GM23338 (cell line): ENCODE measurements around the gene GNB1. TPM values are rescaled to one million over a fixed set of nuclear protein-coding genes. Genes with fewer than 3 reads are reported as not detected.

Source experiments
- ATAC-seq: fragments of 200-7000 bp; cut with Tn5 transposase; 3 replicates; pipeline ENCODE4 v1.9.1; 2020
- DNase-seq: peaks from one replicate; pipeline ENCODE4 v3.0.0-alpha.2; 2015; ENCODE audit warnings: low spot score
- H2AFZ ChIP-seq: fragments of 200-600 bp; sonication (generic); 2 replicates; pipeline ENCODE4 v1.8.0; 2016; ENCODE audit warnings: antibody characterized with exemption, mild to moderate bottlenecking, moderate library complexity
- H3F3A ChIP-seq: fragments of 200-600 bp; sonication (generic); replicated peaks from 2 replicates; pipeline ENCODE4 v1.8.0; 2017; ENCODE audit warnings: antibody characterized with exemption, mixed run types, low read depth
- H3K27ac ChIP-seq: fragments of 200-600 bp; sonication (generic); 2 replicates; pipeline ENCODE4 v1.6.1; 2016; ENCODE audit warnings: low read depth
- H3K27me3 ChIP-seq: fragments of 200-600 bp; sonication (generic); 2 replicates; pipeline ENCODE4 v1.8.0; 2016; ENCODE audit warnings: mild to moderate bottlenecking, mixed run types, moderate library complexity; ENCODE audit not compliant: insufficient read depth
- H3K36me3 ChIP-seq: fragments of 200-600 bp; sonication (generic); 2 replicates; pipeline ENCODE4 v1.8.0; 2016; ENCODE audit warnings: mild to moderate bottlenecking; ENCODE audit not compliant: insufficient read depth
- H3K4me1 ChIP-seq: fragments of 200-600 bp; sonication (generic); 2 replicates; pipeline ENCODE4 v1.8.0; 2016; ENCODE audit warnings: mild to moderate bottlenecking, moderate library complexity; ENCODE audit not compliant: insufficient read depth
- H3K4me2 ChIP-seq: fragments of 200-600 bp; sonication (generic); 2 replicates; pipeline ENCODE4 v1.7.1; 2017; ENCODE audit warnings: mixed run types
- H3K4me3 ChIP-seq: fragments of 200-600 bp; sonication (generic); 2 replicates; pipeline ENCODE4 v1.6.1; 2016; ENCODE audit warnings: mixed run types
- H3K79me2 ChIP-seq: fragments of 200-600 bp; sonication (generic); replicated peaks from 2 replicates; pipeline ENCODE4 v1.8.0; 2017; ENCODE audit warnings: mild to moderate bottlenecking; ENCODE audit not compliant: insufficient read depth
- H3K9me2 ChIP-seq: fragments of 200-600 bp; sonication (generic); 2 replicates; pipeline ENCODE4 v1.8.0; 2017; ENCODE audit not compliant: insufficient read depth
- H4K20me1 ChIP-seq: fragments of 200-600 bp; sonication (generic); replicated peaks from 2 replicates; pipeline ENCODE4 v1.8.0; 2017; ENCODE audit warnings: mild to moderate bottlenecking; ENCODE audit not compliant: insufficient read depth
- H3K27ac Mint-ChIP-seq: 2 replicates; pipeline ENCODE4 v1.8.0; 2020; ENCODE audit warnings: inconsistent platforms, mild to moderate bottlenecking, moderate library complexity, mixed read lengths
- H3K27me3 Mint-ChIP-seq: 3 replicates; pipeline ENCODE4 v1.8.0; 2022; ENCODE audit warnings: low read depth, mild to moderate bottlenecking, moderate library complexity, mixed read lengths, inconsistent platforms; ENCODE audit not compliant: insufficient read depth, poor library complexity
- H3K36me3 Mint-ChIP-seq: 3 replicates; pipeline ENCODE4 v1.8.0; 2021; ENCODE audit warnings: low read depth, mild to moderate bottlenecking, inconsistent platforms, moderate library complexity, mixed read lengths
- H3K4me1 Mint-ChIP-seq: 3 replicates; pipeline ENCODE4 v1.8.0; 2020; ENCODE audit warnings: mild to moderate bottlenecking, inconsistent platforms, mixed read lengths
- H3K4me3 Mint-ChIP-seq: 3 replicates; pipeline ENCODE4 v1.8.0; 2021; ENCODE audit warnings: moderate library complexity, mild to moderate bottlenecking, inconsistent platforms, mixed read lengths
- H3K9me3 Mint-ChIP-seq: 3 replicates; pipeline ENCODE4 v1.8.0; 2020; ENCODE audit warnings: moderate library complexity, mild to moderate bottlenecking, inconsistent platforms, mixed read lengths
- CREB1 ChIP-seq: fragments of 250-450 bp; sonication (Bioruptor Pico); IDR thresholded peaks from 2 replicates; pipeline ENCODE4 v1.5.0; 2020; ENCODE audit warnings: low read depth, mild to moderate bottlenecking, moderate library complexity
- EZH2 ChIP-seq: fragments of 200-600 bp; sonication (generic); IDR thresholded peaks from one replicate; pipeline ENCODE4 v1.8.0; 2017; ENCODE audit warnings: antibody characterized with exemption, mild to moderate bottlenecking, low read depth; ENCODE audit not compliant: unreplicated experiment
- EZH2phosphoT487 ChIP-seq: fragments of 200-600 bp; sonication (generic); IDR thresholded peaks from one replicate; pipeline ENCODE4 v1.8.1; 2018; ENCODE audit warnings: antibody characterized with exemption; ENCODE audit not compliant: unreplicated experiment
- JUNB ChIP-seq: IDR thresholded peaks from one replicate; pipeline ENCODE4 v1.6.1; 2016; ENCODE audit warnings: antibody characterized with exemption; ENCODE audit not compliant: unreplicated experiment
- NANOG ChIP-seq: IDR thresholded peaks from 2 replicates; pipeline ENCODE4 v1.6.1; 2016; ENCODE audit warnings: antibody characterized with exemption, borderline replicate concordance
- POLR2AphosphoS5 ChIP-seq: IDR thresholded peaks from 2 replicates; pipeline ENCODE4 v1.6.1; 2016; ENCODE audit warnings: antibody characterized with exemption, low read depth
- STAT1 ChIP-seq: IDR thresholded peaks from one replicate; pipeline ENCODE4 v1.6.1; 2016; ENCODE audit warnings: antibody characterized with exemption; ENCODE audit not compliant: unreplicated experiment
- ZNF114 ChIP-seq: fragments of 250-450 bp; sonication (Bioruptor Pico); IDR thresholded peaks from 2 replicates; pipeline ENCODE4 v1.5.0; 2020; ENCODE audit warnings: mild to moderate bottlenecking, moderate library complexity
- ZNF331 ChIP-seq: fragments of 250-450 bp; sonication (Bioruptor Pico); IDR thresholded peaks from 2 replicates; pipeline ENCODE4 v1.5.0; 2020; ENCODE audit warnings: low read depth, mild to moderate bottlenecking, moderate library complexity
- polyA plus RNA-seq: library from polyadenylated mRNA; unstranded; fragments of >200 nt; fragmentation: Nextera tagmentation; extraction: Ambion mirVana; gene quantifications from 2 replicates; pipeline ENCODE4 v1.2.1, GENCODE V29; 2016
- total RNA-seq: library from RNA; depleted of rRNA; stranded (reverse); fragments of >200 nt; shearing (Covaris generic); gene quantifications from 2 replicates; pipeline ENCODE4 v1.2.3, GENCODE V29; 2014
- TF ChIP-seq, protein P1 (sequence below): IDR thresholded peaks from 2 replicates; pipeline ENCODE4 v1.6.1; 2016; ENCODE audit warnings: antibody characterized with exemption
- TF ChIP-seq, protein P2 (sequence below), 2 experiments: fragments of 200-600 bp in 1 of 2; sonication (generic) in 1 of 2; conservative IDR thresholded peaks; 2 replicates each; pipeline versions ENCODE4 v1.5.1 to v1.6.1; 2016 to 2017; ENCODE audit warnings: antibody characterized with exemption in 2 of 2, low read depth in 2 of 2, mild to moderate bottlenecking in 2 of 2, moderate library complexity in 1 of 2
- TF ChIP-seq, protein P3 (sequence below): IDR thresholded peaks from one replicate; pipeline ENCODE4 v1.6.1; 2018; ENCODE audit warnings: antibody characterized with exemption; ENCODE audit not compliant: unreplicated experiment
- TF ChIP-seq, protein P4 (sequence below): fragments of 250-450 bp; sonication (Bioruptor Pico); IDR thresholded peaks from 2 replicates; pipeline ENCODE4 v1.5.0; 2020; ENCODE audit warnings: mild to moderate bottlenecking, moderate library complexity

The GNB1 gene
- total and polyA plus RNA-seq, 2 experiments from 2014 or later: 65.4 to 138 TPM

DNA sequence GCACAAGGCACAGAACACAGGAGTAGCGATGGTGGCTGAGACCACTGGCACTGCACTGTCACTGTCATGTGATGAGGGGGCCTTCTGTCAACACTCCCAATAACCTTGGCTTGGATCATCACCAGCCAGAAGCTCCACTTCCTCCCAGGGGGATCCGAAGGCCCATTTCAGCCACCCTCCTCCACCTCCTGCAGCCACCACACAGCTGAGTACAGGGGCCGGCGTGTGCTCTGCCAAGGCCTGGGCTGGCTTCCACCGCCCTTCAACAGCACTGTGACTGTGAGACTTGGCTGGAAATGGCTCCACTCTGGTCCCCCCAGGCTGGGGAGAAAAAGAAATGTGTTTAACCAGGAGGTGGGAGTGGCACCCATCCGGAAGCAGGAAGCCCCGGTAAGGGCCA lies 102.8 kb downstream of the GNB1 start:
- peaks cover 41% of the 10 kb centered on the region for H3F3A ChIP-seq
- H3K4me2 ChIP-seq: no peak overlapping the region
- H4K20me1 ChIP-seq: peaks cover 18% of the 10 kb centered on the region
- ATAC-seq: no peak
- H3K27ac Mint-ChIP-seq: no peak overlapping the region
- H3K9me2 ChIP-seq: no peaks in the 10 kb centered on the region
- H3K79me2 ChIP-seq: peaks cover 7% of the 10 kb centered on the region; the same call in 1 of the 2 replicates
- H3K27me3 Mint-ChIP-seq: peaks cover 15% of the 10 kb centered on the region
- H3K4me1 Mint-ChIP-seq: peaks cover 12% of the 10 kb centered on the region
- no peaks in the 10 kb centered on the region for H3K9me3 Mint-ChIP-seq
- H3K36me3 Mint-ChIP-seq: peaks cover 84% of the 10 kb centered on the region
- no peak for DNase-seq
- H3K4me1 ChIP-seq: peaks cover 5% of the 10 kb centered on the region
- H3K27me3 ChIP-seq: no peaks in the 10 kb centered on the region
- no peak overlapping the region for H3K4me3 Mint-ChIP-seq
- no peak overlapping the region for H3K27ac ChIP-seq
- TF ChIP-seq, protein P1, sequence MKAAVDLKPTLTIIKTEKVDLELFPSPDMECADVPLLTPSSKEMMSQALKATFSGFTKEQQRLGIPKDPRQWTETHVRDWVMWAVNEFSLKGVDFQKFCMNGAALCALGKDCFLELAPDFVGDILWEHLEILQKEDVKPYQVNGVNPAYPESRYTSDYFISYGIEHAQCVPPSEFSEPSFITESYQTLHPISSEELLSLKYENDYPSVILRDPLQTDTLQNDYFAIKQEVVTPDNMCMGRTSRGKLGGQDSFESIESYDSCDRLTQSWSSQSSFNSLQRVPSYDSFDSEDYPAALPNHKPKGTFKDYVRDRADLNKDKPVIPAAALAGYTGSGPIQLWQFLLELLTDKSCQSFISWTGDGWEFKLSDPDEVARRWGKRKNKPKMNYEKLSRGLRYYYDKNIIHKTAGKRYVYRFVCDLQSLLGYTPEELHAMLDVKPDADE: no peak
- TF ChIP-seq JUNB (no peak), ZNF114 (CRISPR knock-in tag) (no peak), STAT1 (no peak), CREB1 (CRISPR knock-in tag) (no peak), EZH2 (no peak), ZNF331 (CRISPR knock-in tag) (no peak), EZH2phosphoT487 (no peak), NANOG (no peak), POLR2AphosphoS5 (no peak)
- TF ChIP-seq, protein P2, sequence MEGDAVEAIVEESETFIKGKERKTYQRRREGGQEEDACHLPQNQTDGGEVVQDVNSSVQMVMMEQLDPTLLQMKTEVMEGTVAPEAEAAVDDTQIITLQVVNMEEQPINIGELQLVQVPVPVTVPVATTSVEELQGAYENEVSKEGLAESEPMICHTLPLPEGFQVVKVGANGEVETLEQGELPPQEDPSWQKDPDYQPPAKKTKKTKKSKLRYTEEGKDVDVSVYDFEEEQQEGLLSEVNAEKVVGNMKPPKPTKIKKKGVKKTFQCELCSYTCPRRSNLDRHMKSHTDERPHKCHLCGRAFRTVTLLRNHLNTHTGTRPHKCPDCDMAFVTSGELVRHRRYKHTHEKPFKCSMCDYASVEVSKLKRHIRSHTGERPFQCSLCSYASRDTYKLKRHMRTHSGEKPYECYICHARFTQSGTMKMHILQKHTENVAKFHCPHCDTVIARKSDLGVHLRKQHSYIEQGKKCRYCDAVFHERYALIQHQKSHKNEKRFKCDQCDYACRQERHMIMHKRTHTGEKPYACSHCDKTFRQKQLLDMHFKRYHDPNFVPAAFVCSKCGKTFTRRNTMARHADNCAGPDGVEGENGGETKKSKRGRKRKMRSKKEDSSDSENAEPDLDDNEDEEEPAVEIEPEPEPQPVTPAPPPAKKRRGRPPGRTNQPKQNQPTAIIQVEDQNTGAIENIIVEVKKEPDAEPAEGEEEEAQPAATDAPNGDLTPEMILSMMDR (conservative IDR thresholded peaks at IDR 0.05; ENCODE audit: low read depth in 2 of 2): no peak
- TF ChIP-seq, protein P3, sequence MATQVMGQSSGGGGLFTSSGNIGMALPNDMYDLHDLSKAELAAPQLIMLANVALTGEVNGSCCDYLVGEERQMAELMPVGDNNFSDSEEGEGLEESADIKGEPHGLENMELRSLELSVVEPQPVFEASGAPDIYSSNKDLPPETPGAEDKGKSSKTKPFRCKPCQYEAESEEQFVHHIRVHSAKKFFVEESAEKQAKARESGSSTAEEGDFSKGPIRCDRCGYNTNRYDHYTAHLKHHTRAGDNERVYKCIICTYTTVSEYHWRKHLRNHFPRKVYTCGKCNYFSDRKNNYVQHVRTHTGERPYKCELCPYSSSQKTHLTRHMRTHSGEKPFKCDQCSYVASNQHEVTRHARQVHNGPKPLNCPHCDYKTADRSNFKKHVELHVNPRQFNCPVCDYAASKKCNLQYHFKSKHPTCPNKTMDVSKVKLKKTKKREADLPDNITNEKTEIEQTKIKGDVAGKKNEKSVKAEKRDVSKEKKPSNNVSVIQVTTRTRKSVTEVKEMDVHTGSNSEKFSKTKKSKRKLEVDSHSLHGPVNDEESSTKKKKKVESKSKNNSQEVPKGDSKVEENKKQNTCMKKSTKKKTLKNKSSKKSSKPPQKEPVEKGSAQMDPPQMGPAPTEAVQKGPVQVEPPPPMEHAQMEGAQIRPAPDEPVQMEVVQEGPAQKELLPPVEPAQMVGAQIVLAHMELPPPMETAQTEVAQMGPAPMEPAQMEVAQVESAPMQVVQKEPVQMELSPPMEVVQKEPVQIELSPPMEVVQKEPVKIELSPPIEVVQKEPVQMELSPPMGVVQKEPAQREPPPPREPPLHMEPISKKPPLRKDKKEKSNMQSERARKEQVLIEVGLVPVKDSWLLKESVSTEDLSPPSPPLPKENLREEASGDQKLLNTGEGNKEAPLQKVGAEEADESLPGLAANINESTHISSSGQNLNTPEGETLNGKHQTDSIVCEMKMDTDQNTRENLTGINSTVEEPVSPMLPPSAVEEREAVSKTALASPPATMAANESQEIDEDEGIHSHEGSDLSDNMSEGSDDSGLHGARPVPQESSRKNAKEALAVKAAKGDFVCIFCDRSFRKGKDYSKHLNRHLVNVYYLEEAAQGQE: no peak
- TF ChIP-seq, protein P4, sequence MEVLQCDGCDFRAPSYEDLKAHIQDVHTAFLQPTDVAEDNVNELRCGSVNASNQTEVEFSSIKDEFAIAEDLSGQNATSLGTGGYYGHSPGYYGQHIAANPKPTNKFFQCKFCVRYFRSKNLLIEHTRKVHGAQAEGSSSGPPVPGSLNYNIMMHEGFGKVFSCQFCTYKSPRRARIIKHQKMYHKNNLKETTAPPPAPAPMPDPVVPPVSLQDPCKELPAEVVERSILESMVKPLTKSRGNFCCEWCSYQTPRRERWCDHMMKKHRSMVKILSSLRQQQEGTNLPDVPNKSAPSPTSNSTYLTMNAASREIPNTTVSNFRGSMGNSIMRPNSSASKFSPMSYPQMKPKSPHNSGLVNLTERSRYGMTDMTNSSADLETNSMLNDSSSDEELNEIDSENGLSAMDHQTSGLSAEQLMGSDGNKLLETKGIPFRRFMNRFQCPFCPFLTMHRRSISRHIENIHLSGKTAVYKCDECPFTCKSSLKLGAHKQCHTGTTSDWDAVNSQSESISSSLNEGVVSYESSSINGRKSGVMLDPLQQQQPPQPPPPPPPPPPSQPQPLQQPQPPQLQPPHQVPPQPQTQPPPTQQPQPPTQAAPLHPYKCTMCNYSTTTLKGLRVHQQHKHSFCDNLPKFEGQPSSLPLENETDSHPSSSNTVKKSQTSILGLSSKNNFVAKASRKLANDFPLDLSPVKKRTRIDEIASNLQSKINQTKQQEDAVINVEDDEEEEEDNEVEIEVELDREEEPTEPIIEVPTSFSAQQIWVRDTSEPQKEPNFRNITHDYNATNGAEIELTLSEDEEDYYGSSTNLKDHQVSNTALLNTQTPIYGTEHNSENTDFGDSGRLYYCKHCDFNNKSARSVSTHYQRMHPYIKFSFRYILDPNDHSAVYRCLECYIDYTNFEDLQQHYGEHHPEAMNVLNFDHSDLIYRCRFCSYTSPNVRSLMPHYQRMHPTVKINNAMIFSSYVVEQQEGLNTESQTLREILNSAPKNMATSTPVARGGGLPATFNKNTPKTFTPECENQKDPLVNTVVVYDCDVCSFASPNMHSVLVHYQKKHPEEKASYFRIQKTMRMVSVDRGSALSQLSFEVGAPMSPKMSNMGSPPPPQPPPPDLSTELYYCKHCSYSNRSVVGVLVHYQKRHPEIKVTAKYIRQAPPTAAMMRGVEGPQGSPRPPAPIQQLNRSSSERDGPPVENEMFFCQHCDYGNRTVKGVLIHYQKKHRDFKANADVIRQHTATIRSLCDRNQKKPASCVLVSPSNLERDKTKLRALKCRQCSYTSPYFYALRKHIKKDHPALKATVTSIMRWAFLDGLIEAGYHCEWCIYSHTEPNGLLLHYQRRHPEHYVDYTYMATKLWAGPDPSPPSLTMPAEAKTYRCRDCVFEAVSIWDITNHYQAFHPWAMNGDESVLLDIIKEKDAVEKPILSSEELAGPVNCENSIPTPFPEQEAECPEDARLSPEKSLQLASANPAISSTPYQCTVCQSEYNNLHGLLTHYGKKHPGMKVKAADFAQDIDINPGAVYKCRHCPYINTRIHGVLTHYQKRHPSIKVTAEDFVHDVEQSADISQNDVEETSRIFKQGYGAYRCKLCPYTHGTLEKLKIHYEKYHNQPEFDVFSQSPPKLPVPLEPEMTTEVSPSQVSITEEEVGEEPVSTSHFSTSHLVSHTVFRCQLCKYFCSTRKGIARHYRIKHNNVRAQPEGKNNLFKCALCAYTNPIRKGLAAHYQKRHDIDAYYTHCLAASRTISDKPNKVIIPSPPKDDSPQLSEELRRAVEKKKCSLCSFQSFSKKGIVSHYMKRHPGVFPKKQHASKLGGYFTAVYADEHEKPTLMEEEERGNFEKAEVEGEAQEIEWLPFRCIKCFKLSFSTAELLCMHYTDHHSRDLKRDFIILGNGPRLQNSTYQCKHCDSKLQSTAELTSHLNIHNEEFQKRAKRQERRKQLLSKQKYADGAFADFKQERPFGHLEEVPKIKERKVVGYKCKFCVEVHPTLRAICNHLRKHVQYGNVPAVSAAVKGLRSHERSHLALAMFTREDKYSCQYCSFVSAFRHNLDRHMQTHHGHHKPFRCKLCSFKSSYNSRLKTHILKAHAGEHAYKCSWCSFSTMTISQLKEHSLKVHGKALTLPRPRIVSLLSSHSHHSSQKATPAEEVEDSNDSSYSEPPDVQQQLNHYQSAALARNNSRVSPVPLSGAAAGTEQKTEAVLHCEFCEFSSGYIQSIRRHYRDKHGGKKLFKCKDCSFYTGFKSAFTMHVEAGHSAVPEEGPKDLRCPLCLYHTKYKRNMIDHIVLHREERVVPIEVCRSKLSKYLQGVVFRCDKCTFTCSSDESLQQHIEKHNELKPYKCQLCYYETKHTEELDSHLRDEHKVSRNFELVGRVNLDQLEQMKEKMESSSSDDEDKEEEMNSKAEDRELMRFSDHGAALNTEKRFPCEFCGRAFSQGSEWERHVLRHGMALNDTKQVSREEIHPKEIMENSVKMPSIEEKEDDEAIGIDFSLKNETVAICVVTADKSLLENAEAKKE: no peak
- H2AFZ ChIP-seq: no peak overlapping the region
- H3K4me3 ChIP-seq: no peak overlapping the region
- H3K36me3 ChIP-seq: peaks cover 55% of the 10 kb centered on the region
